Activated naive CD4-positive, alpha-beta T cell treated with anti-CD3 and anti-CD28 coated beads, Interleukin-2, amount 50 U/mL, for 16 hours (primary cell): Measurements from ENCODE around the gene ELK1.
"Not testable (repeated sequence)": the region's sequence is repeated elsewhere in the genome, so short reads cannot be mapped to it uniquely, and the experiment has no call there.

Experiments used
- DNase-seq: peaks from one replicate; pipeline ENCODE4 v3.0.0-alpha.2; 2020

Gene ELK1

DNA sequence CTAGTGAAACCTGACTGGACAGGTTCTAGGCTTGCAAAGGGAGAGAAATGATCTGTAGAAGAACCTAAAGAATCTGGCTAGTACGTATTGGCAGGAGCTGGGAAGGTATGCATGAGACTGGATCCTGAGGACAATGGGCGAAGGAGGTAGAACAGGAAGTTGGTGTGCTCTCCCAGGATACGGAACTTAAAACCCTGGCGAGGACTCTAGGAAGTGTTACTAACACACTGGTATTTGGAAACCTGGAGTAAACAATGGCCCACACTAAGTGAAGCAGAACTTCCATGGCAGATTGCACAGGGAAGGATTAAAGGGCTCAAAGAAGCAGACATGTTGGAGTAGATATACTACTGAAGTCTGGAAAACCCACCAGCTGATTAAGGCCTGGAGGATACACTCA lies 39.9 kb downstream of the ELK1 start:
- no peak for DNase-seq

DNA sequence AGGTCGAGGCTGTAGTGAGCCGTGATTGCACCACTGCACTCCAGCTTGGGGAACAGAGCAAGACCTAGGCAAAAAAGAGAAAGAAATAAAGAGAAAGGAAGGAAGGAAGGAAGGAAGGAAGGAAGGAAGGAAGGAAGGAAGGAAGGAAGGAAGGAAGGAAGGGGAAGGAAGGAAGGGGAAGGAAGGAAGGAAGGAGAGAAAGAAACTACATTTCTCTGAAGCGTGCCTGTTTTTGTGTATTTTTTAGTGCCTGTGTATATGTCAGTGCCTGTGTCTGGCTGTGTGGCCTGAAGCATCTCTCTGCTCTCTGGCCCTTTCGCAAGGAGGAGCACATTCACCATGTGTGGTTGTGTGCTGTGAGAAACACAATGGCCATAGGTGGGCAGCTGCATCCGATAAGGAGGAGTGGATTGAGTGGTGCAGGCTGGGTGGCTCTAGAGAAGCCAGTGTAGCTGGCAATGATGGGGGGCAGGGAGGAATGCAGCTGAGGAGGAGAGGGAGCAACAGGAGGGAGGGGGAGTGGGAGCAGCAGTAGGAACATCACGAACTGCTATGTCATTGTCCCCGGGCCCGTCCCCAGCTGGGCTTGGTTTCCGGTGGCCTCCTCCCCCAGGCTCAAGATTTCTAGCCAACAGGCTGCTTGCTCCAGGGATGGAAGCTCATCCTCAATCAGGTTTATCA lies 42.1 kb downstream of the ELK1 start:
- no peak for DNase-seq

DNA sequence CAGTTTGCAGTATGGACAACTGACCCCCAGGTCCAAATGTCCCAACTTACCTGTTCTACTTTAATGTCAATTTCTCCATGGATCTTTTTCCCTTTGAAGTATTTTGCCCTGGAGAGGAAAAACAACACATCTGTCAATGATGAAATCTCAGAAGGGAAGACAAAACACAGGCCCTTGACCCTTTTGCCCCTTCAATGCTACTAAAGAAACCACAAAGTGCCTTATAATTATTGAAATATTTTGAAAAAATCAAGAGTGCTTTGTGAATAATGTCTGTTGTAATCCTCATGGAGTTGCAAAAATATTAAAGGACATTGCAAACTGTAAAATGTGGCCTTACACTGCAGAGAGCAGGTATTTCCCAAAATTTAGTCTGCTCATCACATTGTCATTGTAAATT lies 43.3 kb downstream of the ELK1 start:
- no peak for DNase-seq

DNA sequence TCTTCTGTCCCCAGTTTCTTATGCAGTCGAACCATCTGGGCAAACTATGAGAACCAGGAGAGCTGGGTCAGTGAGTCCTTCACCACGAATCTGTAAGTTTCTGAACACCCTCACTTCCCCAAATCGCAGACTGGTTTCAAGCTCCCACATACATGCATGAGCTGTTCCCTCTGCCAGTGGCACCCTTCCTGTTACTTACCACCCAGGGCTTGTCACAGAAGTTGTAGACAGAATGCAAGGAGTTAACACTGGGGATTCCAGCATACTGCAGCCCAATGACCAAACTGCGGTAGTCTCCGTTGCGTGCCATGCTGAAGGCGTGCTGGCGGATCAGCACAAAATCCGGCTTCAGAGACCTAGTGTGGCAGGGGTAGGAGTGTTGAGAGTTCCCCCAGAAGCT lies 45.3 kb downstream of the ELK1 start:
- no peak for DNase-seq

DNA sequence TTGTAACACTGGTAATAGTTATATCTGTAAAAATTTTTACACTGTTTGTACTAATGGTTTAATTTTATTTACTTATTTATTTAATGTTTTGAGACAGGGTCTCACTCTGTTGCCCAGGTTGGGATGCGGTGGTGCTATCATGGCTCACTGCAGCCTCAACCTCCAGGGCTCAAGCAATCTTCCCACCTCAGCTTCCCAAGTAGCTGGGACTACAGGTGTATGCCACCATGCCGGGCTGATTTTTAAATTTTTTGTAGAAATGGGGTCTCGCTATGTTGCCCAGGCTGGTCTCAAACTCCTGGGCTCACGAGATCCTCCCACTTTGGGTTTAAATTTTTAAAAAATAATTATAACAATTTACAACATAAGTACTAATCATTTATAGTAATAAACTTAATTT lies 47.2 kb downstream of the ELK1 start:
- DNase-seq, result not testable (repeated sequence)

DNA sequence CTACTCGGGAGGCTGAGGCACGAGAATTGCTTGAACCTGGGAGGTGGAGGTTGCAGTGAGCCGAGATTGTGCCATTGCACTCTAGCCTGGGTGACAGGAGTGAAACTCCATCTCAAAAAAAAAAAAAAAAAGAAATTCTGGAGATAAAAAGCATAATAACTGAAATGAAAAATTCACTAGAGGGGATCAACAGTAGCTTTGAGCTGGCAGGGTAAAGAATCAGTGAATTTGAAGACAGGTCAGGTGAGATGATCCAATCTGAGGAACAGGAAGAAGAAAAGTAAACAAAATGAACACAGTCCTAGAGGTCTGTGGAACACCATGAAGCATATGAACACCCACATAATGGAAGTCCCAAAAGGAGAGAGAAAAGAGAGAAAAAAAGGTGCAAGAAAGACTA lies 53.1 kb downstream of the ELK1 start:
- no peak for DNase-seq

DNA sequence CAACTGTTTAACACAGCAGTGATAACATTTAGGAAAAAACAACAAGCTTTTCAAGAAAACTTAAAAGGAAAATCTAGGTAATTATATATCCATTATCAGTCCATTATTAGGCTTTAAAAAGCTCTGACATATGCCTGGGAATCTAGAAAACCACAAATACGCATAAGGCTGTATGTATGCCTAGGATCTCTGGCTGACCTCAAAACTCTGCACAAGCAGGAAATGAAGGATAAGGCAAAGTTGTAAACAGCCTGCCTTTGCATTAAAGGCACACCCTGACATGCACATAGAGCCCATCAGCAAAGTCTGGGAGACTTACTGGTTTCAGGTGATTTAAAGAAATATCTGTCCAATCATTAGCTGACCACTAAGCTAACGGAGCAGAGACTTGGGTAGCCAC lies 54.1 kb downstream of the ELK1 start:
- DNase-seq, result no peak

DNA sequence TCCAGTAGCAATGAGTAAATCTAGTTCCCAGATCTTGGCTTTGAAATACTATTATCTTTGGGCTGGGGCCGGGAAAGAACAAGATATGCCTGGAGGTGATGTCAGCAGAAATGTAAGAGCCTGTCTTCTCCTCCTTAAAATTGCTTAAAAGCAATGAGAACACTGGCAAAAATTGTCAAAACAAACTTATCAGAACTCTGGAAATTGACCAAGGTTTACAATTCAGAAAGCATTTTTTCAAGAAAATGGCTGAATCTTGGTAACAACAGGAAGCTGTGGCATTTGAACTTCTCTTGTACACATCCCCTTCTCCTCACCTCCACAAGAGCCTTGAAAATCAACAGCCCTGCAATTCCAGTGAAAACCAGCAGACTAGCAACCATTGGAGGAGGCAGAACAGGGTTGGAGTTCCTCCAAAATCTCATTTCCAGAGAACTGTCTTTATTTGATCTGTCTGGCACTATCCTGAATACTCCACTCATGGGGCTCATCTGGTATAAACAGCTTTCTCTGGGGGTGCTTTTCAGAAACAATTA lies 54.6 kb downstream of the ELK1 start:
- no peak for DNase-seq

DNA sequence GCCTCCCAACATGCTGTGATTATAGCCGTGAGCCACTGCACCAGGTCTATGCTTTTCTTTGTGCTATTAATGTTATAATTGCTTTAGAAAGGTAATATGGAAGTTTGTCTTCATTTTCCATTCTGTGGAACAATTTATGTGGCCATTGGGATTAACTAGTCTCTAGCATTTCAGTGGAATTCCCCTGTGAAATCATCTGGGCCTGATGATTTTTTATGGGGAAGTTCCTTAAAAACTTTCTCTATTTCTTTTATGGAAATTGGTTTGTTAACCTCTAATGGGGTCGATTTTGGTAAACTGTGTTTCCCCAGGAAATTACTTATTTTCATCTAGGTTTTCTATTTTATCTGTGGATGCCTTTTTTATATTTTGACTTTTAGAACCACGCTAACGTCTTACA lies 56.8 kb downstream of the ELK1 start:
- no peak for DNase-seq

DNA sequence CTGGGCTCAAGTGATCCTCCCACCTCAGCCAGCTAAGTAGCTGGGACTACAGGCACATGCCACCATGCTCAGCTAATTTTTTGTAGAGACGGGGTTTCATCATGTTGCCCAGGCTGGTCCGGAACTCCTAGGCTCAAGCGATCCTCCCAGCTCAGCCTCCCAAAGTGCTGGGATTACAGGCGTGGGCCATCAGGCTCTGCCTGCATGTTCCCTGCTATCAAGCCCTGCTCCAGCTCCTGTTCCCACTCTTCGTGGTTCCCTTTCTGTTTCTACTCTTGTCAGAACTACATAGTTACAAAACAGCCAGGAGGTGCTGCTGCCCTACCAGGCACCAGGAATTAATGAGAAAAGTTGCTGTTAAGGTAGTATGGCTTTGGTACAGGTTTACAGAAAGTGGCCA lies 59.4 kb downstream of the ELK1 start:
- no peak for DNase-seq

DNA sequence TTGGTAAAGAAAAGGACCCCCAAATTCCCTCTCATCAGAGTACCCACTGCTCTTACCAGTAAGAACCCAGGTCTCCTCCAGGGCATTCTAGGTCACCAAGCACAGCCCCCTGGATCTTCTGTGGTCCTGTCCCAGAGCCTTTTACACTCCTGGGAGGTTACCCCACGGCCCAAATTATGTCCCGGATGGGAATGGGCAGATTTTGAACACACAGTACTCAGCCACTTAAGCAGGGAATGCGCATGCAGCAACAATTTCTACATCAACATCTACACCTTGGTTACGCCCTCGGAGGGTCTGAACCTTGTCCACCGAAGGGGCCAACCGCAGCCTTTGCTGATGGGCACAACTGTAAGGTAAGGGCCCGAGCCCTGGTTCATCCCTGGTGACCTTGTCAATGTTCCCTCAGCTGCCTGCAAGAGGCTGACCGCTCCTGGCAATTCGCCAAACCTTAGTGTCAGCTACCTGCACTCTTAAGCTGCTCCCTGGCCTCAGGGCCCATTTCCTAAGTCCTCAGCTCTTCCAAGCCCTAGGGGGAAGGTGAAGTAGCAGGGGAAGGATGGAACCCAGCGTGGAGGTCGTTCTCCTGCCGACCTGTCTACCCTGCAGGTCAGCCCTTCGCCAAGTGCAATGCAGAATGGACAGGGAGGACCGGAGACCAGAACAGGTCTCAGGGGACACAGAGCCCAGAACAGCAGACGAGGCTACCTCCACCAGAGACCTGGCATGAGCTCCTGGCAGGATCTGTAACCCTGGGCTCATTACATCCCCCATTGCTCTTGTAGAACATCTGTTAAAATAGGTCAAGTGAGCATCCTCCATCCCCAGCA lies 62.2 kb downstream of the ELK1 start:
- DNase-seq, result no peak

DNA sequence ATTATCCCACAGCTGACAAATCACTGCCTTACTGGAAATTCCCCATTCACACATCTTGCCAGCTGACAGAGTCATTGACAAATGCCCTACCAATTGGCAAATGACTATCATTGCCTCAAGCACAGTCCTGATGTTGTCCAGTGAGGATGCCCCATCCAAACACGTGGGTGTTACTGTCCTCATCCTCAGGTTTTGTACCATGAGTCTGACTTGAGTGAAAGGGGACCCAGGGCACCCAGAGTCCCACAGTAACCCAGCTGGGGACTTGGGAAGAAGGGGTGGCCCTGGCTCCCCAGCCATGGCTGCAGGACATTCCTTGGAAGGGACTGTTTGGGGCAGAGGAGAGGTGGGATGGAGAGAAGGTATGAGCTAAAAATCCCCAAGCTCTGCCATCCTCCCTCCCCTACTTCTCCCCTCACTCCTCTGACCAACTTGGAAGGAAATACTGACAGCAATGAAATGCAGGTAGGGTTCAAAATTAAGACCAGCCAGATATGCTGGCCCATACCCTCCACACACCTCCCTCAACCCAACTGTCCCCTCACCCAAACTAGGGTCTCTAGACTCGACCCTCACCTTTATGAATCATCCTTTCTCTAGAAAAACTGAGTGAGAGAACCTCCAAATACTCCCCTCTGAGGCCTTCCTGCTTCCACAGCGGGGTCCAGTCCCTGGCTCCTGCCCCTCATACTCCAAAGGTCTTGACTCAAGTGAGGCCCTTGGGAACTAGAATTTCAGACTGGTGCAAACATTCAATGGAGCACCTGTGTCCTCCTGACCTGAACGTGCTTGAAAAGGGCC lies 63.1 kb downstream of the ELK1 start:
- DNase-seq, result no peak

DNA sequence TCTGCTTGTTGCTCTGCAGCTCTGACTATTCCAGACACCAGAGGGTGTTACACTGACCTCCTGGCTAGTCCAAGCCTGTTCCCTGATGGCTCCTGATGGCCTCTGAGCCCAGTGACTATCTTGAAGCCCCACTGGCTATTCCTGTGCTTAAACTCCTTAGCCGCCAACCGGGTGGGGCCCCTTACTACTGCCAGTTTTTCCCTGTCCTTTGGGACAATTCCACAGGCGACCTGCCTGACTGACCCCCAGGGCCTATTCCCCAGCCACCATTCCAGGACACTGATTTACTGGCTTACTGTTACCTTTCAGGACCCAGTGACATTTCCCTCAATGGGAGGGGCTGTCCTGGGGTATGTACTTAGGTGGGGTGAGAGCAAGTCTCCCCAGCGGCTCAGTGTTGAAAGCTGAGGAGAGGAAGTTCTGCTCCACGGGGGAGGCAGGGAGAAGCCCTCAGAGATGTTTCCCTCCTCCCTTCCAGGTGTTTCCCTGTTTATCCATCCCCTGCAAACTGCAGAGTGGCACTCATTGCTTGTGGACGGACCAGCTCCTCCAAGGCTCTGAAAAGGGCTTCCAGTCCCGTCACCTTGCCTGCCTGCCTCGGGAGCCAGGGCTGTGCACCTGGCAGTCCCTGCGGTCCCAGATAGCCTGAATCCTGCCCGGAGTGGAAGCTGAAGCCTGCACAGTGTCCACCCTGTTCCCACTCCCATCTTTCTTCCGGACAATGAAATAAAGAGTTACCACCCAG lies 64.1 kb downstream of the ELK1 start:
- DNase-seq, result no peak
